GM21367 (cell line): ENCODE measurements around the gene RAB15.

ENCODE experiments used
- ATAC-seq: cut with Tn5 transposase; IDR thresholded peaks from one replicate; pipeline ENCODE4 v1.9.1; 2021; ENCODE audit not compliant: unreplicated experiment

Gene RAB15

GRCh38 chr14:64938972-64939816 is 32.9 kb downstream of the RAB15 start:
- ATAC-seq = no peak

- ATAC-seq = no peak
Observed at GRCh38 chr14:64937821-64938193, 34.3 kb downstream of the RAB15 start.

- no peak for ATAC-seq
Observed at GRCh38 chr14:64937171-64937820, 34.8 kb downstream of the RAB15 start.

- ATAC-seq = no peak
Observed at GRCh38 chr14:64935508-64935907, 36.6 kb downstream of the RAB15 start.

DNA sequence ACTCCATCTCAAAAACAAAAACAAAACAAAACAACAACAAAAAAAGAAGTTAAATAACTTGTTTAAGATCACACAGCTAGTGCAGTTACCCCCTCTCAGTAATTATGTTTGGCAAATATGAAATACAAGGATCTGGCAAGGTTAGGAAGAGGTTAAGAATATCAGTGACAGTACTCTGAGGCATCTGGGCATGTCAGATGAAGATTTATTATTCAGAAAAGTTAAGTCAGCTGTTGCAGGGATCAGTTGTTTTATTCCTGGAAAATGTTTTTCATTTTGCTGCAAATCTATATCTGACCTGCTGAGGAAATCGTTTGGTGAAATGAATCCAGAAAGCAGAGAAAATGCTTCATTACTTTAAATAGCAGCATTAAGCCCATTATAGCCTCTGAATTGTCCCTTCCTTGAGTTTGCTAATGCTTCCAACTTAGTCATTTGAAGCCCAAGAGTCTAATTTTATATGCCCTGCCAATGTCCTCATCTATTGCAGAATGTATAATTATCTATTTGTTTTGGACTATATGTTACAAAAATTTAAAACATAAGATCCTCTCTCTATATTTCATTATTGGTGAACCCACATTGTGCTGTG is 37.7 kb downstream of the RAB15 start:
- ATAC-seq = no peak

GRCh38 chr14:64932231-64932630 is 39.9 kb downstream of the RAB15 start:
- no peak for ATAC-seq

- no peak for ATAC-seq
Observed at GRCh38 chr14:64931123-64931522, 41.0 kb downstream of the RAB15 start.

- ATAC-seq = no peak
Observed at GRCh38 chr14:64930085-64930843, 41.9 kb downstream of the RAB15 start.

DNA sequence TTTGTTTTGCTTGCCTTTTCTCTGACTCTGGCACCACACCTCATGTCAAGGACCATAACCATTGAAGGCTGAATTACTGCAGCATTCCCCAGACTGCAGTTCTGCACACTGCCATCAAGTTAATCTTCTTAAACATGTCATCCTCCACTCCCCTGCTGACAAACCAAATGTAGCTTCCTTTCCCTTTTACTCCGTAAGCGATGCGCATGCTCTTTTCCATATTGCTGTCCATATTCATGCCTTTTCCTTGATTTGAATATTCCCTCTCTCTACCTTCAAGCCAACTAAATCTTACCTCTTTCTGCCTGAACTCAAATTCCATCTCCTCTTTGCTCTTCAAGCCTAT is 43.1 kb downstream of the RAB15 start:
- ATAC-seq = no peak

DNA sequence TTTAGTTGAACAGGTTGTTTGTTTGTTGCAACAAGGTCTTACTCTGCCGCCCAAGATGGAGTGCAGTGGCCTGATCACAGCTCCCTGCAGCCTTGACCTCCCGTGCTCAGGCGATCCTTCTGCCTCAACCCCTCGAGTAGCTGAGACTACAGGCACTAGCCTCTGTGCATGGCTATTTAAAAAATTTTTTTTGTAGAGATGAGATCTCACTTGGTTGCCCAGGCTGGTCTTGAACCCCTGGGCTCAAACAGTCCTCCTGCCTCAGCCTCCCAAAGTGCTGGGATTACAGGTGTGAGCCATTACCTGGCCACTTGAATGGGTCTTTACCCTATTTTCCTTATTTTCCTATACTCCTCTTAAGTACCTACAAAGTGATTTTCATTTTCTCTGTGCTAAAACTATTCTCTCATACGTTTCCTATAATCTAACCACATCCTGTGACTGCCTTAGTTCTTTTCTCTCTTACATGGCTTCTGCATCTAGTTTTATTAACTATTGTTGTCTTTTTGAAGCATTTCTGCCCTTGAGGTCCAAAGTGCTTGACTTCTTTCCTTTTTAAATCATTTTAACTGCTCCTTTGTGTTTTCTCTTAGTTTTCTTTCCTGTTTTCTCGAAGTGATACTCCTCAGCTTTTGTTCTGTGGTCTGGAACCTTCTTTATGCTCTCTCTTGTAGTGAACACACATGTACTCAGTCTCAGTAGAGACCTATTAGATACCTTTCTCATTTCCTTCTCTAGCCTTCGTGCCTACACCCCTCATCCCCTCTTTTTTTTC is 43.7 kb downstream of the RAB15 start:
- peak; percentile 74 for ATAC-seq

DNA sequence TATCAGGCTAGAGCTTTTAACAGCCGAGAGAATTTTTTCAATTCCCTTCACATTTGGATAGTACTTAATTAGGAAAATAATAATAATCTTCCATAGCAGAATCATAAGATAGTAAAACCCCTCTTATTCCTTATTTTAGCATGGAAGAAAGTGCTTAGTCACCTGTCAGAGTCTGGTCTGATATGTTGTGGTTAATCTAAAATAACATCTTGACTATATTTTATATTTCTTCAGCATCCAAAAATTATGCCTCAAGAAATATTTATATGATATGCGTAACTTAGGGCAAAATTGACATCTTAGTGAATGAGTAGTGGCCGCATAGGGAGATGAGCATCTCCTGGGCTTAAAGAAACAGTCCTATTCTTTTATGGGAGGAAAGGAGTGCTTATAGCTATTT is 45.1 kb downstream of the RAB15 start:
- ATAC-seq = no peak

GRCh38 chr14:64926398-64926995 is 45.6 kb downstream of the RAB15 start:
- no peak for ATAC-seq

- no peak for ATAC-seq
Observed at GRCh38 chr14:64923015-64923414, 49.1 kb downstream of the RAB15 start.

- ATAC-seq = no peak
Observed at GRCh38 chr14:64920465-64920864, 51.7 kb downstream of the RAB15 start.

- no peak for ATAC-seq
Observed at GRCh38 chr14:64919618-64920017, 52.5 kb downstream of the RAB15 start.

GRCh38 chr14:64919215-64919614 is 52.9 kb downstream of the RAB15 start:
- ATAC-seq = no peak

- ATAC-seq = no peak
Observed at GRCh38 chr14:64918216-64918615, 53.9 kb downstream of the RAB15 start.

- ATAC-seq = no peak
Observed at GRCh38 chr14:64915797-64916196, 56.3 kb downstream of the RAB15 start.

DNA sequence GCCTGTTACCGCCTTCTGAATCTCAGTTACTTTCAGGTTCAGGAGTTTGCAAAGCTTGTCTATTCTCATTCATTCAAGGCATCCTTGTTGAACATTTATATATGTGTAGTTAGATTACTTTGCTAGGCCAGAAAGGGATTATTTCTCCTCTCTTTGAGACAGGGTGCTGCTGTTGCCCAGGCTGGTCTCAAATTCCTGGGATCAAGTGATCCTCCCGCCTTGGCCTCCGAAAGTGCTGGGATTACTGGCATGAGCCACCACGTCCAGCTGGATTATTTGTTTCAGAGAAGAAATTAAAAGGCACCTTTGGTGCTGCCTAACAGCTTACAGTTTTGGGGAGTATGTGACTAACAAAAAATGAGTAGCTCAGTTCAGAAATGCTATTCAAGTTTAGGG is 57.1 kb downstream of the RAB15 start:
- ATAC-seq = no peak

- ATAC-seq = peak; percentile 95
Observed at GRCh38 chr14:64914237-64915028, 57.7 kb downstream of the RAB15 start, which contains the start of gene CHURC1. Gene CHURC1, plus strand, starts transcription at chr14:64914455. Its CDS starts 41 bp downstream, at chr14:64914496.
